ENCODE data around the gene DNAH9.

DNA sequence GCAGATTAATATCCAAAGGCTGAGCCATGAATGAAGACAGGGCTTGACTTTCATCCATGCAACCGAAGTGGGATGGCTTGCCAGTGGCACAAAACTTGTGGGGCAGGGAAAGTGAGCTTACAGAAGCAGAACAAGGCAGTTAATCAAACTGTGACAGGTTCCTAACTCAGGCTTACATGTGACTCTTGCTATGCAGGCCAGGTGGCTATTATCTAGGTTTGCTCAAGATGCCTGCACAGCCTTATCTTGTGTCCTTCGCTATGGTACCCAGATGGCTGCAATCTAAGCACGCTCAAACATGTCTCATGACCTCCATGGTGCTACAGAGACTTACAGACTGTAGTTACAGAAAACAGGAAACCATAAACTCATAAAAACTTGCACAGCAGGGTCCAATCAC, 8.6 kb upstream of the DNAH9 start:
- TF ChIP-seq, protein P1, sequence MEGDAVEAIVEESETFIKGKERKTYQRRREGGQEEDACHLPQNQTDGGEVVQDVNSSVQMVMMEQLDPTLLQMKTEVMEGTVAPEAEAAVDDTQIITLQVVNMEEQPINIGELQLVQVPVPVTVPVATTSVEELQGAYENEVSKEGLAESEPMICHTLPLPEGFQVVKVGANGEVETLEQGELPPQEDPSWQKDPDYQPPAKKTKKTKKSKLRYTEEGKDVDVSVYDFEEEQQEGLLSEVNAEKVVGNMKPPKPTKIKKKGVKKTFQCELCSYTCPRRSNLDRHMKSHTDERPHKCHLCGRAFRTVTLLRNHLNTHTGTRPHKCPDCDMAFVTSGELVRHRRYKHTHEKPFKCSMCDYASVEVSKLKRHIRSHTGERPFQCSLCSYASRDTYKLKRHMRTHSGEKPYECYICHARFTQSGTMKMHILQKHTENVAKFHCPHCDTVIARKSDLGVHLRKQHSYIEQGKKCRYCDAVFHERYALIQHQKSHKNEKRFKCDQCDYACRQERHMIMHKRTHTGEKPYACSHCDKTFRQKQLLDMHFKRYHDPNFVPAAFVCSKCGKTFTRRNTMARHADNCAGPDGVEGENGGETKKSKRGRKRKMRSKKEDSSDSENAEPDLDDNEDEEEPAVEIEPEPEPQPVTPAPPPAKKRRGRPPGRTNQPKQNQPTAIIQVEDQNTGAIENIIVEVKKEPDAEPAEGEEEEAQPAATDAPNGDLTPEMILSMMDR (IDR thresholded peaks at IDR 0.05), result no peak
- no peak for TF ChIP-seq POLR2A (IDR thresholded peaks at IDR 0.05)

Measured in Peyer's patch (tissue), 4 donors.